ENCODE data around the gene CDK13.
A peak's percentile ranks its signal among the peaks of the same experiment; 100 is the strongest.
"Not testable (repeated sequence)": the region's sequence is repeated elsewhere in the genome, so short reads cannot be mapped to it uniquely, and the experiment has no call there.

The CDK13 gene

GRCh38 chr7:40098810-40099209, 148.8 kb downstream of the CDK13 start:
- no peak for DNase-seq (ENCODE audit: low read depth)

GRCh38 chr7:40099837-40100236, 149.8 kb downstream of the CDK13 start:
- no peak for DNase-seq (ENCODE audit: low read depth)

- no peak for DNase-seq (ENCODE audit: low read depth)
Observed at GRCh38 chr7:40101201-40101600, 151.1 kb downstream of the CDK13 start.

- DNase-seq (ENCODE audit: low read depth) = no peak
Observed at GRCh38 chr7:40102897-40103296, 152.8 kb downstream of the CDK13 start.

- no peak for DNase-seq (ENCODE audit: low read depth)
Observed at GRCh38 chr7:40105879-40106473, 155.9 kb downstream of the CDK13 start.

- no peak for DNase-seq (ENCODE audit: low read depth)
Observed at GRCh38 chr7:40115936-40116335, 165.9 kb downstream of the CDK13 start.

- DNase-seq (ENCODE audit: low read depth) = not testable (repeated sequence)
Observed at GRCh38 chr7:40117199-40117598, 167.1 kb downstream of the CDK13 start.

GRCh38 chr7:40118201-40118600, 168.1 kb downstream of the CDK13 start:
- not testable (repeated sequence) for DNase-seq (ENCODE audit: low read depth)

GRCh38 chr7:40120020-40120419, 170.0 kb downstream of the CDK13 start:
- DNase-seq (ENCODE audit: low read depth) = no peak

- not testable (repeated sequence) for DNase-seq (ENCODE audit: low read depth)
Observed at GRCh38 chr7:40122100-40122939, 172.3 kb downstream of the CDK13 start.

- no peak for DNase-seq (ENCODE audit: low read depth)
Observed at GRCh38 chr7:40122940-40123254, 172.8 kb downstream of the CDK13 start.

- DNase-seq (ENCODE audit: low read depth) = no peak
Observed at GRCh38 chr7:40133561-40134427, 183.7 kb downstream of the CDK13 start.

- DNase-seq (ENCODE audit: low read depth) = peak; percentile 53
Observed at GRCh38 chr7:40134428-40135316, 184.6 kb downstream of the CDK13 start, which contains the start of the genes MPLKIP and SUGCT. Gene MPLKIP (minus strand): TSS chr7:40134622. CDS start chr7:40134567, 55 bp downstream. Gene SUGCT (plus strand): TSS chr7:40135005.

GRCh38 chr7:40135317-40135610, 185.2 kb downstream of the CDK13 start:
- DNase-seq (ENCODE audit: low read depth) = no peak

- no peak for DNase-seq (ENCODE audit: low read depth)
Observed at GRCh38 chr7:40137563-40137962, 187.5 kb downstream of the CDK13 start.

- DNase-seq (ENCODE audit: low read depth) = no peak
Observed at GRCh38 chr7:40138973-40139372, 188.9 kb downstream of the CDK13 start.

- not testable (repeated sequence) for DNase-seq (ENCODE audit: low read depth)
Observed at GRCh38 chr7:40139891-40140290, 189.8 kb downstream of the CDK13 start.

- not testable (repeated sequence) for DNase-seq (ENCODE audit: low read depth)
Observed at GRCh38 chr7:40141916-40142315, 191.9 kb downstream of the CDK13 start.

- not testable (repeated sequence) for DNase-seq (ENCODE audit: low read depth)
Observed at GRCh38 chr7:40145596-40146130, 195.6 kb downstream of the CDK13 start.

- DNase-seq (ENCODE audit: low read depth) = no peak
Observed at GRCh38 chr7:40147371-40148246, 197.6 kb downstream of the CDK13 start.

- DNase-seq (ENCODE audit: low read depth) = not testable (repeated sequence)
Observed at GRCh38 chr7:40148247-40148580, 198.2 kb downstream of the CDK13 start.
